Measurements from ENCODE around the gene USP14.

Gene USP14

GRCh38 chr18:227374-227773 lies 69.0 kb downstream of the USP14 start:
- Histone ChIP-seq H3K4me1 (ENCODE audit: insufficient read depth, low read length, poor library complexity, severe bottlenecking) (no peaks in the 10 kb centered on the region), H3K4me3 (ENCODE audit: low read length, poor library complexity, severe bottlenecking) (no peak overlapping the region), H3K9ac (ENCODE audit: low read depth, low read length, poor library complexity, severe bottlenecking) (no peak overlapping the region), H3F3A (ENCODE audit: low read depth) (no peaks in the 10 kb centered on the region), H3K9me3 (ENCODE audit: insufficient read depth, low read depth, low read length) (no peaks in the 10 kb centered on the region), H3K79me2 (ENCODE audit: insufficient read depth, low read length) (no peaks in the 10 kb centered on the region), H3K4me2 (ENCODE audit: low read depth, low read length, poor library complexity, severe bottlenecking) (no peak overlapping the region), H4K20me1 (ENCODE audit: insufficient read depth, low read length, poor library complexity, severe bottlenecking) (no peaks in the 10 kb centered on the region), H3K27me3 (ENCODE audit: insufficient read depth, low read length, poor library complexity, severe bottlenecking) (no peaks in the 10 kb centered on the region), H3K9me2 (replicated peaks; ENCODE audit: low read depth, low read length) (no peaks in the 10 kb centered on the region), H3K36me3 (ENCODE audit: insufficient read depth, low read length) (peaks cover 30% of the 10 kb centered on the region; the same call in 1 of the 2 replicates), H2AFZ (ENCODE audit: low read length) (no peak overlapping the region)
- TF ChIP-seq EZH2phosphoT487 (IDR thresholded peaks at IDR 0.05; ENCODE audit: borderline replicate concordance) = no peak
- TF ChIP-seq CTCF (conservative IDR thresholded peaks at IDR 0.05; ENCODE audit: low read length) = no peak

- Histone ChIP-seq H2AFZ (ENCODE audit: low read length) (no peak overlapping the region), H3K9me2 (replicated peaks; ENCODE audit: low read depth, low read length) (no peaks in the 10 kb centered on the region), H3K36me3 (ENCODE audit: insufficient read depth, low read length) (peaks cover 27% of the 10 kb centered on the region; the same call in 1 of the 2 replicates), H3K4me3 (ENCODE audit: low read length, poor library complexity, severe bottlenecking) (no peak overlapping the region), H4K20me1 (ENCODE audit: insufficient read depth, low read length, poor library complexity, severe bottlenecking) (no peaks in the 10 kb centered on the region), H3K9ac (ENCODE audit: low read depth, low read length, poor library complexity, severe bottlenecking) (no peak overlapping the region), H3F3A (ENCODE audit: low read depth) (no peaks in the 10 kb centered on the region), H3K4me1 (ENCODE audit: insufficient read depth, low read length, poor library complexity, severe bottlenecking) (no peaks in the 10 kb centered on the region), H3K79me2 (ENCODE audit: insufficient read depth, low read length) (no peaks in the 10 kb centered on the region), H3K9me3 (ENCODE audit: insufficient read depth, low read depth, low read length) (no peaks in the 10 kb centered on the region), H3K27me3 (ENCODE audit: insufficient read depth, low read length, poor library complexity, severe bottlenecking) (no peaks in the 10 kb centered on the region), H3K4me2 (ENCODE audit: low read depth, low read length, poor library complexity, severe bottlenecking) (no peak overlapping the region)
- TF ChIP-seq EZH2phosphoT487 (IDR thresholded peaks at IDR 0.05; ENCODE audit: borderline replicate concordance) = no peak
- no peak for TF ChIP-seq CTCF (conservative IDR thresholded peaks at IDR 0.05; ENCODE audit: low read length)
These were observed 69.5 kb downstream of the USP14 start for GRCh38 chr18:227902-228301.

- Histone ChIP-seq H2AFZ (ENCODE audit: low read length) (no peak overlapping the region), H3K4me1 (ENCODE audit: insufficient read depth, low read length, poor library complexity, severe bottlenecking) (no peaks in the 10 kb centered on the region), H4K20me1 (ENCODE audit: insufficient read depth, low read length, poor library complexity, severe bottlenecking) (no peaks in the 10 kb centered on the region), H3K4me3 (ENCODE audit: low read length, poor library complexity, severe bottlenecking) (no peak overlapping the region), H3K4me2 (ENCODE audit: low read depth, low read length, poor library complexity, severe bottlenecking) (no peak overlapping the region), H3K9ac (ENCODE audit: low read depth, low read length, poor library complexity, severe bottlenecking) (no peak overlapping the region), H3K27me3 (ENCODE audit: insufficient read depth, low read length, poor library complexity, severe bottlenecking) (no peaks in the 10 kb centered on the region), H3K36me3 (ENCODE audit: insufficient read depth, low read length) (peaks cover 22% of the 10 kb centered on the region; the same call in 1 of the 2 replicates), H3K79me2 (ENCODE audit: insufficient read depth, low read length) (no peaks in the 10 kb centered on the region), H3K9me2 (replicated peaks; ENCODE audit: low read depth, low read length) (no peaks in the 10 kb centered on the region), H3K9me3 (ENCODE audit: insufficient read depth, low read depth, low read length) (no peaks in the 10 kb centered on the region), H3F3A (ENCODE audit: low read depth) (no peaks in the 10 kb centered on the region)
- no peak for TF ChIP-seq EZH2phosphoT487 (IDR thresholded peaks at IDR 0.05; ENCODE audit: borderline replicate concordance)
- no peak for TF ChIP-seq CTCF (conservative IDR thresholded peaks at IDR 0.05; ENCODE audit: low read length)
These were observed 70.2 kb downstream of the USP14 start for GRCh38 chr18:228586-228985.
